Activated naive CD8-positive, alpha-beta T cell (primary cell): Measurements from ENCODE around the gene TNFAIP8L3.

ENCODE experiments used
- H3K27ac Mint-ChIP-seq: one replicate; pipeline ENCODE4 v1.8.0; 2021; ENCODE audit warnings: mixed read lengths
- H3K27me3 Mint-ChIP-seq: one replicate; pipeline ENCODE4 v1.8.0; 2021; ENCODE audit warnings: mixed read lengths
- H3K36me3 Mint-ChIP-seq: one replicate; pipeline ENCODE4 v1.8.0; 2021; ENCODE audit warnings: mixed read lengths
- H3K4me1 Mint-ChIP-seq: one replicate; pipeline ENCODE4 v1.8.0; 2021; ENCODE audit warnings: low read depth, mixed read lengths
- H3K4me3 Mint-ChIP-seq: one replicate; pipeline ENCODE4 v1.8.0; 2021; ENCODE audit warnings: mild to moderate bottlenecking, mixed read lengths
- H3K9me3 Mint-ChIP-seq: one replicate; pipeline ENCODE4 v1.8.0; 2021; ENCODE audit warnings: low read depth, mixed read lengths

Gene TNFAIP8L3

DNA sequence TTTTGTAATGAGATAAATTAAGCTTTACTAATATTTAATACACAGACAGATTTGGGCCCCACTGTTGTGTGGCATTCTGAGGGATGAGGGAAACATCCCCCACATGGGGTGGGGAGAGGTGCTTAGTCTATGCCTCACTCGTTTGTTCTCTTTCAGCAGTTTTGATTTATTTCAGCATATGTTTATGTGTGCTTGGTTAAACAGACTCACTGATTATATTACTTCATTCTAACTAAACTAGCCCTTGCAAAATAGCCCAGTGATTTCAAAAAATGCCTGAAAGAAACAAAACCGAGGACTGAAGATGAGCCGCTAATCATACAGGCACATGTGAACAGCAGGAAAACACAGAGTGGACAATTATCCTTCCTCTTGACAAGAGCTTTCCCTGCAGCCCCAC, 27.2 kb downstream of the TNFAIP8L3 start:
- Mint-ChIP-seq H3K4me1 (peaks cover 10% of the 10 kb centered on the region), H3K27me3 (peaks cover 2% of the 10 kb centered on the region), H3K4me3 (no peak overlapping the region), H3K9me3 (no peaks in the 10 kb centered on the region), H3K27ac (no peak overlapping the region), H3K36me3 (no peaks in the 10 kb centered on the region)

DNA sequence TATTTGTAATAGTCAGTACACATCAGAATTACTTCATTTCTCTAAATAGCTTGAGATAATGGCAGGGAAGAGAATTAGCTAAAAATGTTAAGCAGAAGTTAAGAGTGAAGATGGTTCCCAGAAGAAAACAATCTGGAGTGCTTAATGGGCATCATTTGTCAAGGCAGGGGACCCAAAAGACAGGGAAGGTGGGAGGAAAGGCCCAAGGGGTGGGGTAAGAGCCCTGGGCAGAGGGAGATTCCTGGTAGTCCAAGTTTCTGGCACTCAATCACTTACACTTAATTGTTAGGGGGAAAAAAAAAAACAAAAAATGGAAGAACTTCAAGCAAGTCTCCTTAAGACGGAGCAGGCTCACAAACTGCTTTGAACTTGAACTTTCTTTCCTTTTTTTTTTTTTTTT, 28.9 kb downstream of the TNFAIP8L3 start:
- Mint-ChIP-seq H3K36me3 (no peaks in the 10 kb centered on the region), H3K27ac (no peak overlapping the region), H3K9me3 (no peaks in the 10 kb centered on the region), H3K4me1 (peaks cover 3% of the 10 kb centered on the region), H3K27me3 (peaks cover 2% of the 10 kb centered on the region), H3K4me3 (no peak overlapping the region)

DNA sequence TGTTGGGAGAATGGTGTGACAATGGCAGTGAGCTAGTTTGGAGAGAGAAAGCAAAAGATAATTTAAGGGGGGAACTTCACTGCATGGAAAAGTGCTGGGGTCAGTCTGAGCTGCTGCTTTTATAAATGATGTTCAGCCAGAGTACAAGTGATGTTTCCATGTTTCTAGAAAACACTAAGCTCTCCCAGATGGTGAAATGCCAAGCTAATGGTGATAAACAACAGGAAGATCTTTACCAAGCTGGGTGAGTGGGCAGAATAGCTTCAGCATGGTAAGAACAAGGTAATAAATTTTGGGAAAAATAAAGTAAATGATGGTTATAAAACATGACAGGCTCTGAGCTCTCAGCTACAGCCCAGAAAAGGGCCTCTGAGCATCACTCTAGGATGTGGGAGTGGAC, 29.4 kb downstream of the TNFAIP8L3 start:
- Mint-ChIP-seq H3K4me3 (no peak overlapping the region), H3K4me1 (peaks cover under 1% of the 10 kb centered on the region), H3K27ac (no peak overlapping the region), H3K36me3 (no peaks in the 10 kb centered on the region), H3K27me3 (peaks cover 2% of the 10 kb centered on the region), H3K9me3 (no peaks in the 10 kb centered on the region)

DNA sequence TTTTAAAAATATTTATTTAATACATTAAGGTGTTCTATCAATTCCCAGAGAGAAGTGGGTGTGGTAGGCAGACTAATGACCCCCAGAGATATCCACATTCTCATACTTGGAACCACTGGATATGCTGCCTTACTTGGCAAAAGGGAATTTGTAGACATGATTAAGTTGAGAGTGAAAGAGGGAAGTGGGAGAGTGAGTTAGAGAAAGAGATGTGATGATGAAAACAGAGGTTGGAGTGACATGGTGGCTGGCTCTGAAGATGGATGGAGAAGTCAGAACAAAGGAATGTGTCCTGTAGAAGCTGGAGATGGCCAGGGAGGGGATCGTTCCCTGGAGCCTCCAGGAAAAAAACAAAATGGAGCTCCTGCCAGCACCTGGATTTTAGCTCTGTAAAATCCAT, 32.0 kb downstream of the TNFAIP8L3 start:
- Mint-ChIP-seq H3K27me3 (peaks cover 5% of the 10 kb centered on the region), H3K4me3 (no peak overlapping the region), H3K4me1 (no peaks in the 10 kb centered on the region), H3K9me3 (no peaks in the 10 kb centered on the region), H3K36me3 (no peaks in the 10 kb centered on the region), H3K27ac (no peak overlapping the region)

DNA sequence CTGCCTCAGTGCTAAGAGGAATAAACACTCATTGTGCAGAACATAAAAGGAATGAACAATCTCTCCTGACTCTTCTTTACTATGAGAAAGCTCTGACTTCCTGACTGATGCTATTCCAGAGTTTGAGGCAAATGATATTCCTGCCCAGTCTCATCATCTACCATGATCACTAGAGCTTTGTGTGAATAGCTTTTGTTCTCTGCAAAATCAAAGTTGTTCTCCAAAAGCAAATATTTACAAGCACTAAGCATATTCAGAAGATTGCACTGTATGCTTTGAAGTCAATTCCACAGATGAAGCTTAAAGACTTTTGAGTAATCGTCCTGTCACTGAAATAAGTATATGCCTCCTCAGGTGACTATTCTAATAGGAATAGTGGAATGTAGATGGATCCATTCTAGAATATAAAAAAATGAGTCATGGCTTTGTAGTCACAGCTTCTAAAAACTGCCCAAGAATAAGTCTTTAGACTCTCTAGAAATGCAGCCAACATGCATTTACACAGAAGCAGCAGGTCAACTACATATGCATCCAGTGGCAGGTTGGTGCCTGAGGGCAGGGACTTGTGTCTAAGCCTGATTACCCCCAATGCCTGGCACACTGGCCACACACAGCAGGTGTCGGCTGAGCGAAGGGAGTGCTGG, 34.6 kb downstream of the TNFAIP8L3 start:
- no peaks in the 10 kb centered on the region for H3K4me1 Mint-ChIP-seq
- no peaks in the 10 kb centered on the region for H3K36me3 Mint-ChIP-seq
- no peaks in the 10 kb centered on the region for H3K9me3 Mint-ChIP-seq
- no peak overlapping the region for H3K27ac Mint-ChIP-seq
- no peak overlapping the region for H3K4me3 Mint-ChIP-seq
- H3K27me3 Mint-ChIP-seq: peaks cover 8% of the 10 kb centered on the region

DNA sequence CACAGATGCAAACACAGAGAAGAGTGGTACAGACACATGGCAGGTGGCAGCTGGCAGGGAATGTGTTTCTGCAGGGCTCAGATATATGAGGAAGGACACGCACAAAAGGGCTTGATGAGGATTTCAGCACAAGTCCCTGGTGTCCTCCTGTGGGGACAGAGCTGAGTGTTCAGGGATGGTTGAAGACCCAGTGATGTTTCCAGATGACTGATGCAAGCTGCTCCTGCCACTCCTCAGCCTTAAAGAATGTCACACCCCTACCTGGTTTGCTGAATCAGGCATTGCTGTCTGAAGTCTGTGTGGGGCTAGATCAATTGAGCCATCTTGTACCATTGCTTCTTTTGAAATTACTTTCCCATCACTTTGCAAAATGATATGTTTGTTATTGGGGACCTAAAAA, 40.2 kb downstream of the TNFAIP8L3 start:
- H3K36me3 Mint-ChIP-seq: no peaks in the 10 kb centered on the region

DNA sequence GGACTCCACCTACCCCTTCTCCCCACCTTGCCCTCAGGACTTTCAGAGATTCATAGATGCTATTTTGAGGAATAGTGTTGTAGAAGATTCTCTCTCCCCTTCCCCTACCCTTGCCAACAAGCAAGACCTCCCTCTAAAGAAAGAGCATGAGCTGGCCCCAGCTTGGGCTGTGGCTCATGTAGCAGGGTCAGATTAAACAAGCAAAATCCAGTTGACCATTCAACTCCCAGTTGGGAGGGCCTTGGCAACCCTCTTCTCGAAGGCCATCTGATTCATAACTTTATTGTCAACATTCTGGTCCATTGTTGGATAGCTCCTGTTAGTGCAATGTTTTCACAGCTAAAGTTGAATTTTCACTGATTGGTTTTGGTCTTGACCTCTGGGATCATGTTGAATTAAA, 41.1 kb downstream of the TNFAIP8L3 start:
- no peak overlapping the region for H3K4me3 Mint-ChIP-seq
- peaks cover 6% of the 10 kb centered on the region for H3K27me3 Mint-ChIP-seq
- H3K36me3 Mint-ChIP-seq: no peaks in the 10 kb centered on the region
- no peak overlapping the region for H3K27ac Mint-ChIP-seq
- H3K4me1 Mint-ChIP-seq: no peaks in the 10 kb centered on the region
- H3K9me3 Mint-ChIP-seq: no peaks in the 10 kb centered on the region

More for the DNA sequence above, 40.2 kb downstream of the TNFAIP8L3 start:
- Mint-ChIP-seq H3K4me3 (no peak overlapping the region), H3K27me3 (peaks cover 7% of the 10 kb centered on the region), H3K27ac (no peak overlapping the region), H3K4me1 (no peaks in the 10 kb centered on the region), H3K9me3 (no peaks in the 10 kb centered on the region)

DNA sequence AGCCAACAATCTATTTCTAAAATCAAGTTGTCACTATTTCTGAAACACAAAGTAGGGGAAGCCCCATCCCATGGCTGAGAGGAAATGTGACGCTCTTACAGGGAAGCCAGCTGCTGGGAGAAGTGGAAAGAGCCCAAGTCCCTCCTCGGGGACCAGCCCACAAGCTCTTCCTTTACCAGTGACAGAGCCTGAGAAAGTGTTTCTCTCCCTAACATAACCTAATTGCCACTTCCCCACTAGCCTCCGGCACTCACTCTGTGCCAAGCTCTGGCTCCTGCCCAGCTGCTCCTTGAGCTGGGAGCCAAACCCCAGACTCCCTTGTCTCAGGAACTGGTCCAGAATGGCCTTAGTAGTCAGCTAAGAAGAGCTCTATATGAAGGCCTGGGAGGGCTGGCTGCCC, 42.9 kb downstream of the TNFAIP8L3 start:
- H3K4me1 Mint-ChIP-seq: no peaks in the 10 kb centered on the region
- no peaks in the 10 kb centered on the region for H3K27me3 Mint-ChIP-seq
- H3K27ac Mint-ChIP-seq: no peak overlapping the region
- no peaks in the 10 kb centered on the region for H3K36me3 Mint-ChIP-seq
- H3K4me3 Mint-ChIP-seq: no peak overlapping the region
- no peaks in the 10 kb centered on the region for H3K9me3 Mint-ChIP-seq

DNA sequence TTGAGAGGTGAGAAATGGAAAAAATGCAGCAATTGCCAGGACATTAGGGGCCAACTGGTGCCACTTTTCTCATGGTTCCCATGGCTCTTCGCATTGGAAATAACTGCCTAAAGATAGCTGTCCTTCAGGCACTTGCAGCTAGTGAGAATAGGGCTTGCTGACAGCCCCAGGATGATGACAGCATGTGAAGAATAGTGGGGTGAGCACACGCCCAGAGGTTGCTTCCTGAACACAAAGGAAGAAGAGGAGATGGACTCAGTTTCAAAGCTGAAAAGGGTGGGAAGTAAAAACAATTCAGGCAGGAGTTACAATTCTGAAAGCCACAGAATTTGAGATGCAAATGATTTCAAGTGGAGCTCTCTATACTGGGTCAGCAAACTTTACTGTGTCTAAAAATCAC, 45.6 kb downstream of the TNFAIP8L3 start:
- Mint-ChIP-seq H3K27me3 (no peaks in the 10 kb centered on the region), H3K4me1 (no peaks in the 10 kb centered on the region), H3K36me3 (no peaks in the 10 kb centered on the region), H3K4me3 (no peak overlapping the region), H3K9me3 (no peaks in the 10 kb centered on the region), H3K27ac (no peak overlapping the region)

DNA sequence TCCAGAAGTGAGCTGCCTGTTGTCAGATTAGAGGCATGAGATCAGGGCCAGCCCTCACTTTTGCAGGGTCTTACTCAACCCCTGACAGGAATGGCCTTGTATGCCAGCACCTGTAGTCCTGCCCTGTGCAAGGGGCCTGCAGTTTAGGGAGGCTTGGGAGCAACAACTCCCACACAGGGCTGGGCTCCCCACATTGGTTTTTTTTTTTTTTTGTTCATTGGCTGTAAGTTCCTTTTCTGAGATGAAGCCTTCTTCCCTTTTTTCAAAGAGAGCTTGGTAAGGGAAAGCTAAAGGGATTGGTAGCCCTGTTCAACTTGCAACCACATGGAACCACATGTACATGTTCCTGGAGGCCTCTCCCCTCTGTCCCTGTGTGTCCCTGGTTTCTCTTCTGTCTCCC, 46.4 kb downstream of the TNFAIP8L3 start:
- Mint-ChIP-seq H3K9me3 (no peaks in the 10 kb centered on the region), H3K4me3 (no peak overlapping the region), H3K27me3 (no peaks in the 10 kb centered on the region), H3K27ac (no peak overlapping the region), H3K36me3 (no peaks in the 10 kb centered on the region), H3K4me1 (no peaks in the 10 kb centered on the region)

DNA sequence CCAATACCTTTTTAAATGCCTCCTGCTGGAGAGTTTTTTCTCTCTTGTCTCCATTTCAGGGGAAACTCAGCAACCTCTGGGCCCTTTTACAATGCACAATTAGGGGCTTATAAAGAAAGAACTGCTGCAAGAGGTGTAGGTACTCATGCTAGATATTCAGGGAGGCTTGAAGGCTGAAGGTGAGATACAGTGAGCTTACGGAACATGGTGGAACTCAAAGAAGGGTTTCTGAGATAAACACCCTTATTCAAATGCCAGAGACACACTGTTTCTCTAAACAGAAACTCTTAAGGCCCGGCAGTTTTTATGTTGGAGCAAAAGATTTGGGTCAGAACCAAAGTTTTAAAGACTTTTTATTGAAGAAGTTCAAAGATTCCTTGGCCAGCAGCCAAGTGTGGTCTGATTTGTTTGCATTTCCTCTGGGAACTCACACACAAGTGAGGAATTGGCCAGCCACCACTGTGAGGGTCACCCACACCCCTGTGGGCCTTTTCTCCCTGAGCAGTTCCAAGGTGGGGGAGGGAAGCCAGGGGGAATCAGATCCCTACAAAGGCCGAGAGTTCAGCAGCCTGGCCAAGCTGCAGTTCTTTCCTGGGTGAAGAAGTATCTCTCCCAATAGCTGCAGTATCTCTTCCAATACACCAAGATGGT, 47.8 kb downstream of the TNFAIP8L3 start:
- Mint-ChIP-seq H3K4me3 (no peak overlapping the region), H3K36me3 (peaks cover 4% of the 10 kb centered on the region)

DNA sequence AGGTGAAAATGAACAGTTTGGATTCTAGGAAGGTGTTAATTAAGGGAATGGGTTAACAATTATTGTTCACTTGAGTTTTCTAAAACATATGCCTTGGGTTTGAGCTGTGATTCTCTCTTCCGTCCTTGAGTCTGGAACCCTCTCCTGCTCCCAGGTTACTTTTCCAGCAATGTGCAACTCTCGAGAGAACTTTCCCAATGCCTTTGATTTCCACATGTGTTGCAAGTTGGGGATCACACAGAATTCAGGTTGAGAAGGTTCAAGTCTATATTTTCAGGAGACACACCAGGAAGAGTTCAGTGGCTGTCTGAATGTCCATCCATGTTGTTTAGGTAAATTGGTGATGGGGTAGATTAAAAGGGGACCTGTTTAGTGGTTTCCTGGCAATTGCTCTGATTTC, 48.7 kb downstream of the TNFAIP8L3 start:
- H3K27me3 Mint-ChIP-seq: no peaks in the 10 kb centered on the region
- H3K9me3 Mint-ChIP-seq: no peaks in the 10 kb centered on the region
- H3K4me3 Mint-ChIP-seq: no peak overlapping the region
- peaks cover 7% of the 10 kb centered on the region for H3K36me3 Mint-ChIP-seq
- no peaks in the 10 kb centered on the region for H3K4me1 Mint-ChIP-seq
- no peak overlapping the region for H3K27ac Mint-ChIP-seq

More for the DNA sequence above, 47.8 kb downstream of the TNFAIP8L3 start:
- H3K4me1 Mint-ChIP-seq: no peaks in the 10 kb centered on the region
- no peaks in the 10 kb centered on the region for H3K27me3 Mint-ChIP-seq
- H3K27ac Mint-ChIP-seq: no peak overlapping the region
- H3K9me3 Mint-ChIP-seq: no peaks in the 10 kb centered on the region

DNA sequence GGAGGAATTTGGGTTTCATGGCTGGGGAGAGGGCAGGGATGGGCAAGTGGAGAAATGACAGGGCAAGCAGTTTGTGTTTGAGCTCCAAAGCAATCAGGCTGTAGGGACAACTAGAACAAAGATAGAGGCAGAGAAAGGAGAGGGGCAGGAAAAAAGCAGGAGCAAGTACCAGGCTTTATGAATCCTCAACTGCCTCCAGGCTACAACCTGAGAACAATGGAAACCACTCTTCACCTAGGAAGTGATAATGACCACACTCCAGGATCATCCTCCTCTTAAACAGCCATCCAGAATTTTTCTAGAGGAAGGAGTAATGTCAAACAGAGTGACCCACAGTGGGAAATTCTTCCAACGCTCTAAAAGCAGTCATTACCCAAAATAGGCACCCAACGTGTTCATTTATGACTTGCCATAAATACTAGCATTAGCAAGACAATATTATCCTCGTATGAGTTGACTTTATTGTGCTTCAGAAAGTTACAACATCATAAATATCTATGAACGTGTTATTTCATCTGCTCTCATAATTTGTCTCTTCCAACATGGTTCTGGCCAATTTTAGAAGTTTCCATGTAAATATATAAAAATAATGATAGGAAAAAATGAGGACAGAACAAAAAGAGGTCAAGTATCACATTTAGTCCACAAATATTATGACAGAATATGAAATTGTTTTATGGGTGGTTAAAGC, 50.5 kb downstream of the TNFAIP8L3 start:
- peaks cover 10% of the 10 kb centered on the region for H3K36me3 Mint-ChIP-seq
- no peaks in the 10 kb centered on the region for H3K9me3 Mint-ChIP-seq
- no peaks in the 10 kb centered on the region for H3K27me3 Mint-ChIP-seq
- no peaks in the 10 kb centered on the region for H3K4me1 Mint-ChIP-seq
- H3K27ac Mint-ChIP-seq: no peak overlapping the region
- H3K4me3 Mint-ChIP-seq: no peak overlapping the region

DNA sequence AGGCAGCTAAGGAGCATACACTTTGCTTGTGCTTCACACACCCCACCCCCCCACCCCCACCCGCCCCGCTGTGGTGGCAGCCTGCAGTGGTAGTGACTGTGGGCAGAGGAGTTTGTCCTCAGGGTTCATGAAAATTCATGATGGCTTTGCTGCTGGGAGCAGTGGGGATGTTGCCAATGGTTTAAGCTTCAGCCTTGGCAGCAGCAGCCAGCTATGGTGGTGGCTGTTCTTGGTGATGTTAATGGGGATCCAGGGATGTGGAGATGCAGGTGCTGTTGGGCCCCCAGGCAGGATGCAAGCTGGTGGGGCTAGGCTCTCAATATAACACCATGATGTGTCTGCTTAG, 55.8 kb downstream of the TNFAIP8L3 start:
- no peaks in the 10 kb centered on the region for H3K4me1 Mint-ChIP-seq
- H3K27me3 Mint-ChIP-seq: no peaks in the 10 kb centered on the region
- no peak overlapping the region for H3K4me3 Mint-ChIP-seq
- no peaks in the 10 kb centered on the region for H3K9me3 Mint-ChIP-seq
- no peak overlapping the region for H3K27ac Mint-ChIP-seq
- H3K36me3 Mint-ChIP-seq: peaks cover 15% of the 10 kb centered on the region

DNA sequence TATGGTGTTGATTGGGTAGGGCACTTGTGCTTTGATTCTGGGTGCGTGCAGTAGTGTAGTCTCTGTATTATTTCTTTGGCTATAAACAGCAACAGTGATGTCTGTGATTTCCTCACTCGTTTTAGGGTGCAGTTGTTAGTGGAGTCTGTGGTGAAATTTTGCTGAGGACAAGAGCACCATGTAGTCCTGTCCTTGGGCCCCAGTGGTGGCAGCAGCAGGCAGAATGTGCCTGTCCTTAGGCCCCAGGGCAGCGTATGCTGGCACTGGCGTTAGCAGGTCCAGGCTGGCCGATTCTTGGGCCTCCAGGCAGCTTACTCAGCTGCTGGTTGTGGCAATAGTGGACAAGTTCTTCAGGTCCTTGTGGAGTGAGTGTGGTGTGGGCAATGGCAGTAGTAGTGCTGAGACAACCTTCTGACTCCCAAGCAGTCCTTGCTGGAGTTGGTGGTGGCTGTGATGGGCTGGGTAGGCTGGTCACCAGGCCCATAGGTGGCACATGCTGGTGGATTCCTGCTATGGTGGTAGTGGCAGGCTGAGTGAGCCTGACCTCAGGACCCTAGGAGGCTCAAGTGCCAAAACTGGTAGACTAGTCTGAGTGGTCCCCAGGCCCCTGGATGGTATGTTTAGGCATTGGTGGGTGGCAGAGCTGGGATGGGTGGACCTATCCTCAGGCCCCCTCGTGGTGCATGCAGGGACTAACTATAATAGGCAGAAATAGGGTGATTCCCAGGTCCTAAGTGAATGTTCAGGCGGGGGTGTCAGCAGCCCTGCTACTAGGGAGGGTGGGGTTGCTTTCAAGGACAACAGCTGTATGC, 56.3 kb downstream of the TNFAIP8L3 start:
- H3K9me3 Mint-ChIP-seq: no peaks in the 10 kb centered on the region
- no peak overlapping the region for H3K27ac Mint-ChIP-seq
- H3K4me1 Mint-ChIP-seq: no peaks in the 10 kb centered on the region
- H3K4me3 Mint-ChIP-seq: no peak overlapping the region
- peaks cover 15% of the 10 kb centered on the region for H3K36me3 Mint-ChIP-seq
- no peaks in the 10 kb centered on the region for H3K27me3 Mint-ChIP-seq
